ENCODE data around the gene CD1B.

Gene CD1B

GRCh38 chr1:158331481-158332150 is at the start of gene CD1B:
Gene CD1B (minus strand): TSS chr1:158331531. CDS start chr1:158331423, 108 bp downstream.
- TF ChIP-seq ZBTB7A (IDR thresholded peaks at IDR 0.05; ENCODE audit: low read depth), result no peak

GRCh38 chr1:158374860-158375259 is 43.5 kb upstream of the CD1B start:
- no peak for TF ChIP-seq YY1 (IDR thresholded peaks at IDR 0.05; ENCODE audit: low read depth)

- no peak for TF ChIP-seq REST (IDR thresholded peaks at IDR 0.05; ENCODE audit: low read depth)
These were observed 40.0 kb upstream of the CD1B start for GRCh38 chr1:158371188-158371953.

- TF ChIP-seq REST (IDR thresholded peaks at IDR 0.05; ENCODE audit: low read depth) (no peak), EGR1 (IDR thresholded peaks at IDR 0.05) (no peak), RAD21 (IDR thresholded peaks at IDR 0.05; ENCODE audit: low read depth) (no peak), CEBPB (IDR thresholded peaks at IDR 0.05) (no peak), TEAD4 (IDR thresholded peaks at IDR 0.05) (no peak), ZBTB7A (IDR thresholded peaks at IDR 0.05; ENCODE audit: low read depth) (no peak), CREB1 (IDR thresholded peaks at IDR 0.05; ENCODE audit: low read depth) (no peak), MAX (IDR thresholded peaks at IDR 0.05) (no peak), EP300 (IDR thresholded peaks at IDR 0.05; ENCODE audit: borderline replicate concordance) (no peak), NFIC (IDR thresholded peaks at IDR 0.05) (no peak), FOXM1 (IDR thresholded peaks at IDR 0.05; ENCODE audit: borderline replicate concordance, low read depth) (no peak), YY1 (IDR thresholded peaks at IDR 0.05; ENCODE audit: low read depth) (no peak), TCF12 (IDR thresholded peaks at IDR 0.05; ENCODE audit: low read depth) (no peak), USF1 (IDR thresholded peaks at IDR 0.05) (no peak), TAF1 (IDR thresholded peaks at IDR 0.05; ENCODE audit: low read depth) (no peak)
These were observed 35.5 kb upstream of the CD1B start for GRCh38 chr1:158366783-158367182.

- TF ChIP-seq TAF1 (IDR thresholded peaks at IDR 0.05; ENCODE audit: low read depth), result no peak
- no peak for TF ChIP-seq TEAD4 (IDR thresholded peaks at IDR 0.05)
- TF ChIP-seq CEBPB (IDR thresholded peaks at IDR 0.05), result no peak
- no peak for TF ChIP-seq TCF12 (IDR thresholded peaks at IDR 0.05; ENCODE audit: low read depth)
- TF ChIP-seq YY1 (IDR thresholded peaks at IDR 0.05; ENCODE audit: low read depth), result no peak
These were observed 31.6 kb upstream of the CD1B start for GRCh38 chr1:158362941-158363340.

GRCh38 chr1:158362482-158362881 is 31.2 kb upstream of the CD1B start:
- TF ChIP-seq EGR1 (IDR thresholded peaks at IDR 0.05) (no peak), EP300 (IDR thresholded peaks at IDR 0.05; ENCODE audit: borderline replicate concordance) (no peak), CREB1 (IDR thresholded peaks at IDR 0.05; ENCODE audit: low read depth) (no peak), ZBTB7A (IDR thresholded peaks at IDR 0.05; ENCODE audit: low read depth) (no peak), TEAD4 (IDR thresholded peaks at IDR 0.05) (no peak), RAD21 (IDR thresholded peaks at IDR 0.05; ENCODE audit: low read depth) (no peak), MAX (IDR thresholded peaks at IDR 0.05) (no peak), CEBPB (IDR thresholded peaks at IDR 0.05) (no peak), YY1 (IDR thresholded peaks at IDR 0.05; ENCODE audit: low read depth) (no peak), FOXM1 (IDR thresholded peaks at IDR 0.05; ENCODE audit: borderline replicate concordance, low read depth) (no peak), TAF1 (IDR thresholded peaks at IDR 0.05; ENCODE audit: low read depth) (no peak)

- no peak for TF ChIP-seq CREB1 (IDR thresholded peaks at IDR 0.05; ENCODE audit: low read depth)
These were observed 26.1 kb upstream of the CD1B start for GRCh38 chr1:158357441-158357840.
